Stimulated activated CD8-positive, alpha-beta memory T cell treated with anti-CD3 and anti-CD28 coated beads, Interleukin-15, amount 100 ng/mL, for 24 hours (primary cell): ENCODE measurements around the gene CPSF4L.
"Not testable (repeated sequence)": the region's sequence is repeated elsewhere in the genome, so short reads cannot be mapped to it uniquely, and the experiment has no call there.

Experiments
- DNase-seq: peaks from one replicate; pipeline ENCODE4 v3.0.0-alpha.2; 2020; ENCODE audit warnings: low read depth

CPSF4L gene

GRCh38 chr17:73267648-73268537 lies 6.2 kb upstream of the CPSF4L start:
- no peak for DNase-seq

- no peak for DNase-seq
Measured at GRCh38 chr17:73266796-73267195, 5.1 kb upstream of the CPSF4L start.

GRCh38 chr17:73265646-73266640 lies 4.3 kb upstream of the CPSF4L start:
- DNase-seq = no peak

GRCh38 chr17:73264448-73264847 lies 2.8 kb upstream of the CPSF4L start:
- DNase-seq = not testable (repeated sequence)

GRCh38 chr17:73262676-73263642 lies 1.3 kb upstream of the CPSF4L start:
- DNase-seq = no peak

- no peak for DNase-seq
Measured at GRCh38 chr17:73261952-73262675, 434 bp upstream of the CPSF4L start.

GRCh38 chr17:73257516-73257915 lies 4.2 kb downstream of the CPSF4L start:
- no peak for DNase-seq

- no peak for DNase-seq
Measured at GRCh38 chr17:73256220-73256619, 5.5 kb downstream of the CPSF4L start.

- no peak for DNase-seq
Measured at GRCh38 chr17:73255671-73256181, 6.0 kb downstream of the CPSF4L start.

- DNase-seq = no peak
Measured at GRCh38 chr17:73251871-73252270, 9.8 kb downstream of the CPSF4L start.

GRCh38 chr17:73250851-73251640 lies 10.6 kb downstream of the CPSF4L start:
- DNase-seq = no peak

- no peak for DNase-seq
Measured at GRCh38 chr17:73249700-73250099, 12.0 kb downstream of the CPSF4L start.

- no peak for DNase-seq
Measured at GRCh38 chr17:73248532-73248931, 13.1 kb downstream of the CPSF4L start.

- DNase-seq = no peak
Measured at GRCh38 chr17:73247726-73248125, 14.0 kb downstream of the CPSF4L start.

GRCh38 chr17:73240561-73240960 lies 21.1 kb downstream of the CPSF4L start:
- no peak for DNase-seq

GRCh38 chr17:73237714-73238113 lies 24.0 kb downstream of the CPSF4L start:
- no peak for DNase-seq

GRCh38 chr17:73234736-73235135 lies 26.9 kb downstream of the CPSF4L start:
- no peak for DNase-seq

GRCh38 chr17:73232587-73233373 lies 28.9 kb downstream of the CPSF4L start:
- DNase-seq = no peak
